ENCODE measurements around the gene RAP1GAP.

The RAP1GAP gene

DNA sequence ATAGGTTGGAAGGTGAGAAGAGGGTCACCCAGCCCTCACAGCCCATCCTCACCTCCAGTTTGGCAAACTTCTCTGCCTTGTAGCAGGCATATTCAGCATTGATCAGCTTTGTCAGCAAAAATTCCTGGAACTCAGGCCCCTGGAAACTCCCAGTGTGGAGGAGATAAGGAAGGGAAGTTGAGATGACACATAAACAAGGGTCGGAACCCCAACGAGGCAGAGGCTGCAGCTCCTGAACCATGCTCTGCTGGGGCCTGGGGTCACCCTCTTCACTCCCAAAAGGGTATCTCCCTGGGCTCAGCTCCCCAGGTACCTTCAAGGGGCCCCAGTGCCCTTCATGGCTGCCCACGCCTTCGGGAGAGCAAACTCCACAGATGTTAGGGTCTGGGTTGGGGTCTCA, 60.4 kb downstream of the RAP1GAP start:
- no peak for DNase-seq (ENCODE audit: low read depth)

DNA sequence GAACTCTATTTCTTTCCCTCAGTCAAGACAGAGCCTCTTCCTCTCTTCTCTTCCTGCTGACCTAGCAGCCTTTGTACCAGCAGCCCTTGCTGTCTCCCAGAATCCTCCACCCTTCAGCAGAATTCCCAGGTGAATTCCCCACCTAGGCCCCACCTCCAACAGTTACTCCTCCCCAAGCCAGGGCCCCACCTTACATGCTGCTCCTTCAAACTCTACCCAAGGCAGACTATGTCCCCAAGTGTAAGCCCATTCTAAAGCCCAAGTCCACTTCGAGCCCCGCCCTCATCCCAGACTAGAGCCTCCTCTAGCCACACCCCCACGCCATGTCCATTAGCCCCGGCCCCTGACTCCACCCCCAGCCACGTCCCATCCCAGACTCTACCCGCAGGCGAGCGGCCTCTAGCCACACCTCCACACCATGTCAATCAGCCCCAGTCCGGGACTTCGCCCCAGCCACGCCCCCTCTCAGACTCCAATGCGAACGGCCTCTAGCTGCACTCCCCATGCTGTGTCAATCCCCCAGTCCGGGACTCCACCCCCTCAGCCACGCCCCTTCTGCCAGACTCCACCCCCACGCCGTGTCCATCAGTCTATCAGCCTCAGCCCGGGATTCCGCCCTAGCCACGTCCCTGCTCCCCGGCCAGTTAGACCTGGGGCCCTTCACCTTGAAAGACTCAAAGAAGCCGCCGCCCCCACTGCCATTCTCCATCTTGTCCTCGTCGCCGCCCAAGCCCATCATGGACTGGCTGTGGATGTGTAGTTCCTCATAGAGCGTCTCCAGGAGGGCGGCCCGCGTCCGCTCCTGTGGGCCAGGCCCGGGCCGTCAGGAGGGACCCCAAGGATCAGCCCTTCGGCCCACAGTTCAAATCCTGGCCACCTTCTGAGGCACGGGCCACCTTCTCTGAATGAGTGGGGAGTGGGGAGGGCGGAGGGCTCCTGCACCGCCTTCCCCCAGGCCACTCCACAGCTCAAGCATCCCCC, 61.3 kb downstream of the RAP1GAP start:
- peak; percentile 6 for DNase-seq (ENCODE audit: low read depth)

DNA sequence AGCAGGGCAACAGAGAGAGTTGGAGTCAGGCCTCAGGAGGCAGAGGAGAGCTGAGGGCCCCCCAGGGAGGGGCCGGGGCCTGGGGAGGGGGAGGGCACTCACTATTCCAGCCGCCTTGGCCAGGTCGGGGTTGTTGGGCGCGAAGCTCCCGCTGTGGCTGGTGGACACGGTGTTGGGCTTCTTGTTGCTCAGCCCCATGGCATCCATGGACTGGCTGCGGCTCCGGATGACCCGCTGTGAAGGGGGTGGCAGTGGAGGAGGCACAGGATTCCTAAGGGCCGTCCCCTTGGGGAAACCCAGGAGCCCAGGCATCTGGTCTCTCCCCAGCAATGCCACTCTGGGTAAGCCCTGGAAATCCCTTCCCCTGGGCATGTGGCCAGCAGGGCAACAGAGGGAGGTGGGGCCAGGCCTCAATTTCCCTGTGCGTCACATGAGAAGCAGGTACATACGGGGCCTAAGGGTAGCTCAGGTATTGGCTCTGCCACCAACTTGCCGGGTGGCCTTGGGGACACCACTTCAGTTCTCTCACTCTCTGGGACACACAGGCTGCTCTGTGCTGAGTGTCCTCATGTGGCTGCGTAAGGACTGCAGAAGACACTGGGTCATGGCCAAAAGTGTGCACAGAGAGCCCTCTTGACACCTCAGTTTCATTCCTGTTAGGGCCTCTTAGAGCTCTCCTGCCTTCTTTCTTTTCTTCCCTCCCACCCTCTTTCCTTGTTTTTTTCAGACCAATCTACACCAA, 63.0 kb downstream of the RAP1GAP start:
- DNase-seq (ENCODE audit: low read depth): no peak

GRCh38 chr1:21605012-21605715, 64.0 kb downstream of the RAP1GAP start:
- DNase-seq (ENCODE audit: low read depth): no peak

DNA sequence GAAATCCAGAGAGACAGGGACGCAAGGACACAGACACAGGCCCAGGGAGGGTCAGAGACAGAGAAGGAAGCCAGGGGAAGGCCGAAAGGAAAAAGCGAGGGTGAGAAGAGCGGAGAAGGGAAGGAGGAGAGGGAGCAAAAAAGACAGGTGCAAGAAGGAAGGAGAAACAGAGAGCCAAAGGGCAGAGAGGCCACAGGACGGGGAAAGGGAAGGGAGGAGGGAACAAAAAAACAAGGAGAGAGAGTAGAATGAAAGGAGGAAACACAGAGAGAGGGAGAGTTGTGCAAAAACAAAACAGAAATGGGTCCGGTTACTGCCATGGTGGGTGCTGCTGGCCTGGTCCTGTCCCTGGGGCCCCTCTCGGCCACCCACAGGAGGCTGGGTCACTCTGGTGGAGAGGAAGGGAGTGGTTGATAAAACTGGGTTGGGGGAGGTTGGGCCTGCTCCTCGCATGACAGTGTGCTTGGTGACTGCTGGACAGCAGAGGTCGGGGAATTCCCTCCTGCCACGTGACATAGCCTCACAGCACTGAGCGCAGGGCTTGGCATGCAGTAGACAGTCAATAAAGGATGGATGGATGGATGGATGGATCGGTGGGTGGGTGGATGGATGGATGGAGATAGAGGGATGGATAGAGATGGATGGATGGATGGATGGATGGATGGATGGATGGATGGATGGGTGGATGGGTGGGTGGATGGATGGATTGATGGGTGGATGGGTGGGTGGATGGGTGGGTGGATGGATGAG, 64.8 kb downstream of the RAP1GAP start:
- DNase-seq (ENCODE audit: low read depth): no peak

DNA sequence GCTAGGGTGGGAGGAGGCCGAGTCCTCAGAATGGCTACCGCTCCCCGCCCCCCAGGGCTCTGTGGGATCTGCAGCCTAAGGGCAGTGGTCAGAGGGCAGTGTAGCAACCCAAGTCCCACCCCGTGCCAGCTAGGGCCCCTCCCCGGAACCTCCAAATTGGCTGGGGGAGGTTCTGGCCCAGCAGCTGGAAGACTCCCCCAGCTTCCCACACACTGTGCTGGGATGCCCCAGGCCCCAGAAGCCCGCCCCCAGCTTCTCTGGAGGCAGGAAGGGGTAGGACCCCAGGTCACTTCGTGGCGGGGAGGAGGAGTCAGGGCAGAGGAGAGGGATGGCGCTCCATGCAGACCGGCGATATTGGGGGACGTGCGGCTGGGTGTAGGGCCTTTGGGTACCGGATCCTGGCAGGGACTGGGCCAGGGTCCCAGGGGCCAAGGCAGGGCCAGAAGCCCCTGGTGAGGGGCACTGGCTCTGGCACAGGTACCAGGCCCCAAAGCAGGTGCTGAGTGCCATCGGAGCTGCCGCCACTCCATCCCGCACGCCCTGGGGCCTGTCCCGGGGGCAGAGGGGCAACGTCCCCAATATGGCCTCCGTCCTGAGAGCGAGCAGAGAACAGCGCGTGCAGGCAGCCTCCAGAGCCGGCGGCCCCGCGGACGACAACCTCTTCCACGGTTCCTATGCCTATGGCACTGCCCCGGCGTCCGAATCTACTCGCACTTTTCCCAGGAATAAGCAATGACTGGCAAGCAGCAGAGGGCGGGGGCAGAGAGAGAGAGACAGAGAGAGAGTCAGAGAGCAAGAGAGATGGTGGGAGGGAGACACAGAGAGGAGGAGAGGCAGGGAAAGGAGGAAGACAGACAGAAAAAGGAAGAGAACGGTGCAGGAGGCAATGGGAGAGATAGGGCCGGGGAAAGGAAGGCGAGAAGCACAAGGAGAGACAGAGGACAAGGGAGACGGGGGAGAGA, 65.7 kb downstream of the RAP1GAP start:
- DNase-seq (ENCODE audit: low read depth): no peak

- DNase-seq (ENCODE audit: low read depth): no peak
Measured at GRCh38 chr1:21601278-21602048, 67.7 kb downstream of the RAP1GAP start.

DNA sequence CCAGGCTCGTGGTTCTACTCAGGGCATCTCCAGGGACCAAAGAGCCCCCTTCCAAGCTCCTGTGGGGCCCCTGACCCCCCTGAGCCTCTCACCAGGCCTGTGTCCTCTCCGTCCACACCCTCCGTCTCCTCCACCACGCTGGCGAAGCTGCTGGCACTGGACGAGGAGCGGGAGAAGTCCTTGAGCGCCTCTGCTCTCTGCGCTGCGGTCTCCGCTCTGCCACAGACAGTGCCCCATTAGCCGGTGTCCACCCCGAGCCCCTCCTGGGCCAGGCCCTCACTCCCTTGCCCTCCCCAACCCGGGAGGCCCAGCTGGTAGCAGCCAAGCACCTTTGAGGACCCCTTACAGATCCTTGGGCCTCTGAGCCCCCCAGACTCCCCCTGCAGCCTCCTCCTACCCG, 69.8 kb downstream of the RAP1GAP start:
- DNase-seq (ENCODE audit: low read depth): no peak

GRCh38 chr1:21598904-21599303, 70.3 kb downstream of the RAP1GAP start:
- DNase-seq (ENCODE audit: low read depth): no peak

DNA sequence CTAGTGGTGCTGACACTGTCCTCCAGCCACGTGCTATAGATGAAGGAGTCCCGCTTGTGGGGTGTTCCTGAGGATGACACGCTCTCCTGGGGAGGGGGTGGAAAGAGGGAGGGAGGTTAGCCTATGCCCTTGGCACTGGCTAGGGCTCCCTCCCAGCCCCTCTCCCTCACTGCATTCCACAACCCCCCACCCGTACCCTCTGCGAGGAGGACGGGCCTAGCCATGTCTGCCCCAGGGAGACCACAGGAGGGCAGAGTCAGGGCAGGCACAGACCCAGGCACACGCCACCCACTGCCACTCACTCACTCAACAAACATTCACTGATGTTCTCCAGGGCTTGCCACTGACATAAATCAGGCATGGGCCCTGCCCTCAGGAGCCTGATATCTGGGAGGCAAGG, 70.7 kb downstream of the RAP1GAP start:
- DNase-seq (ENCODE audit: low read depth): no peak

DNA sequence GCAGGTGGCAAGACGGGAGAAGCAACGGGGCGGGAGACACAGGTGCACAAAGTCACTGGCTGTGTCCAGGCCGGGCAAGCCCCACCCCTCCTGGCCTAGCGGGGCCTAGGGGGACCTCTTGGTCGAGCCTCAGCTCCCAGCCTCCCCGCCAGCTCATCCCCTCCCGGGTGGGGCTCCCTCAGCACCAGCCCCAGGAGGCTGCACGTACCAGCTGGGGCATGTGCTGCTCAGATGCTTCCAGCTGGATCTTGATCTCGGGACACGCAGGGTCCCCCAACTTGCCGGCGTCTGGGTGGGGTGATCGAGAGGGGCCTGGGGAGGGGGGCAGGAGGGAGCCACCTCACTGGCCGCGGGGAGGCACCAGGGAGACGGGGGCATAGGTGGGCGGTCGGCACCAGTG, 71.4 kb downstream of the RAP1GAP start:
- DNase-seq (ENCODE audit: low read depth): no peak

DNA sequence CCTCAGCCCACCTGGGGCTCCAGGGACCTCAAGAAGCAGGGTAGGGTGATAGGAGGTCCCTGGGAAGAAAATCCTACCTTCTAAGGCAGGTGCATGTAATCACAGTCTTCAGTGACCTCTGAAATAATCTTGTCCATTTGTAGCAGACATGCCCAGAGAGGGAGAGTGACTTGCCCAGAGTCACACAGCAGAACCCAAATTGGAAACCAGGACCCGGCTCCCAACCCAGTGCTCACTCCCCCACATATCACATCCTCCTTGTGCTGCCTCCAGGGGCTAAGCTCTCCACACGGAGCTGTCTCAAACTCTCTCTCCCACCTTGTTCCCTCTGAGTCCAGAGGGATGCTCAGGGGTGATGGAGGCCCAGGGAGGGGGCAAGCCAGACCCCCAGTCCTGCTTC, 72.5 kb downstream of the RAP1GAP start:
- no peak for DNase-seq (ENCODE audit: low read depth)

DNA sequence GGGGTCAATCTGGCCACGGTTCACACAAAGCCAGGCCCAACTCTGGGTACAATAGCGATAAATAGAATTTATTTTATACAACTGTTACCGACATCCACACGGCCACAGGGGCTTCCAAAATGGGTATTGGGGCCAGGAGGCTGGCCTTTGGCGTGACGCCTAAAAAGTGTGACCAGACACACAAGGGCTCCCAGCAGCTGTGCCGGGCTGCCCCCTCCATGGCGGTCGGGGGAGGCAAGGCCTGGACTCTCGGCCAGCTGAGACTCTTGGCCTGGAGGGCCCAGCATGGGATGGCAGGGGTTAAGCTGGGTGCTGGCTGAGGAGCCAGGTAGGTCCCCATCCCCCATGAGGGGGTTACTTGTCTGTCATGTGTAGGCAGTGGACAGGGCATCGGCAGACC, 73.0 kb downstream of the RAP1GAP start:
- no peak for DNase-seq (ENCODE audit: low read depth)

GRCh38 chr1:21594935-21595897, 73.9 kb downstream of the RAP1GAP start:
- DNase-seq (ENCODE audit: low read depth): no peak

- DNase-seq (ENCODE audit: low read depth): no peak
Measured at GRCh38 chr1:21594501-21594900, 74.7 kb downstream of the RAP1GAP start.

DNA sequence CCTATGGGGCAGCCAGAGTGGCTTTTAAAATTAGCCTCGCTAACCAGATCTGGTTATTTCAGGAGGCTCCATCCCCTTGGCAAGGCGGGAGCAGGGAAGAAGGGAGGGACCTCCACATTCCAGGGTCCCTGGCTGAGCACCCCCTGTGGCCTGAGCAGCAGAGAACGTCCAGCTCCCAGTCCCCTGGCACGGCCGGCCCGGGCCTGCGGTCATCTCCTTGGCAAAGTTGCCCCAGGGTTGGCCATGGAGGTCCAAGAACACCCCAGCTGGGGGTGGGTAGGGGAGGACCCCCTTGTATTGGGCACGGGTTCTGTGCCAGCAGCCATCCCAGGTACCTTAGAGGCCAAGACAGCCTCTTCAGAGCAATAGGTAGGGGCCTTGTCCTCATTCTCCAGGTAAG, 75.9 kb downstream of the RAP1GAP start:
- no peak for DNase-seq (ENCODE audit: low read depth)

- DNase-seq (ENCODE audit: low read depth): no peak
Measured at GRCh38 chr1:21592086-21592865, 76.9 kb downstream of the RAP1GAP start.

DNA sequence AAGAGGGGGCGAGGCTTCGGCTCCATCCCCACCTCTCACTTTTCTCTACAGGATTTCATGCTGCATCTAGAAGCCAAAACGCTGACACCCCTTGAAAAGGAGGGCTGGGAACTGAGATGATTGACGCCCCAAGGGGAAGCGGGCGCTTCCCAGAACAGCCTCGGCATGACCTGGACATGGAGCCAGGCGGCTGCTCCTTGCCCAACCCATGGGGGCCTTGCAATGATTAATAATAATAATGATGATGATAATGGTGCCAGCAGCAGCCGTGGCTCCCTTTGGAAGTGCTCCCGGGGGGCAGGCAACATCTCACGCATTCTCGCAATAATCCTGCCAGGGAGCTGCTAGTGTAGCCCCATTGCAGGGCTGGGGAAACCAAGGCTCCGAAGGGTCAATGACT, 78.2 kb downstream of the RAP1GAP start:
- no peak for DNase-seq (ENCODE audit: low read depth)
